ENCODE data around the gene CSF3.
A peak's percentile ranks its signal among the peaks of the same experiment; 100 is the strongest.

The CSF3 gene

GRCh38 chr17:40025991-40026815, 11.0 kb downstream of the CSF3 start:
- DNase-seq, result peak; percentile 44

- DNase-seq, result peak; percentile 74
These were observed 11.8 kb downstream of the CSF3 start for GRCh38 chr17:40026816-40027613.

GRCh38 chr17:40027614-40028012, 12.4 kb downstream of the CSF3 start:
- no peak for DNase-seq

GRCh38 chr17:40028595-40028994, 13.4 kb downstream of the CSF3 start:
- no peak for DNase-seq

GRCh38 chr17:40031706-40032105, 16.5 kb downstream of the CSF3 start:
- no peak for DNase-seq

GRCh38 chr17:40032322-40033320, 17.4 kb downstream of the CSF3 start:
- no peak for DNase-seq

- DNase-seq, result no peak
These were observed 18.1 kb downstream of the CSF3 start for GRCh38 chr17:40033339-40033738.

- no peak for DNase-seq
These were observed 19.4 kb downstream of the CSF3 start for GRCh38 chr17:40034426-40035161.

- DNase-seq, result no peak
These were observed 19.9 kb downstream of the CSF3 start for GRCh38 chr17:40035162-40035559.

- DNase-seq, result no peak
These were observed 23.8 kb downstream of the CSF3 start for GRCh38 chr17:40038882-40039513.

- no peak for DNase-seq
These were observed 26.0 kb downstream of the CSF3 start for GRCh38 chr17:40041196-40041595.

GRCh38 chr17:40056379-40057015, 41.3 kb downstream of the CSF3 start:
- no peak for DNase-seq

- DNase-seq, result no peak
These were observed 43.0 kb downstream of the CSF3 start for GRCh38 chr17:40058186-40058784.

GRCh38 chr17:40058865-40059264, 43.6 kb downstream of the CSF3 start:
- DNase-seq, result no peak

GRCh38 chr17:40059729-40060475, 44.7 kb downstream of the CSF3 start:
- no peak for DNase-seq

GRCh38 chr17:40060887-40061608, 45.8 kb downstream of the CSF3 start:
- DNase-seq, result no peak

GRCh38 chr17:40061609-40062038, 46.4 kb downstream of the CSF3 start:
- DNase-seq, result no peak

GRCh38 chr17:40062329-40063186, 47.3 kb downstream of the CSF3 start, which contains the start of gene THRA:
Gene THRA, plus strand, starts transcription at chr17:40062965. Its CDS starts 11,524 bp downstream, at chr17:40074489.
- DNase-seq, result peak; percentile 70

All from activated CD4-positive, alpha-beta T cell treated with anti-CD3 and anti-CD28 coated beads, Interleukin-2, amount 50 U/mL, for 1 hour (primary cell).